ENCODE data around the gene SOBP.

SOBP gene

GRCh38 chr6:107523054-107523791 lies 33.3 kb downstream of the SOBP start:
- DNase-seq: no peak

- DNase-seq: no peak
These were observed 33.9 kb downstream of the SOBP start for GRCh38 chr6:107523794-107524193.

- no peak for DNase-seq
These were observed 34.7 kb downstream of the SOBP start for GRCh38 chr6:107524626-107525025.

- no peak for DNase-seq
These were observed 42.0 kb downstream of the SOBP start for GRCh38 chr6:107531868-107532267.

GRCh38 chr6:107532706-107533105 lies 42.8 kb downstream of the SOBP start:
- DNase-seq: no peak

GRCh38 chr6:107533415-107534059 lies 43.6 kb downstream of the SOBP start:
- DNase-seq: no peak

GRCh38 chr6:107534571-107535141 lies 44.7 kb downstream of the SOBP start:
- no peak for DNase-seq

GRCh38 chr6:107535626-107536025 lies 45.7 kb downstream of the SOBP start:
- DNase-seq: no peak

- no peak for DNase-seq
These were observed 46.5 kb downstream of the SOBP start for GRCh38 chr6:107536180-107536961.

GRCh38 chr6:107537559-107537958 lies 47.6 kb downstream of the SOBP start:
- no peak for DNase-seq

- no peak for DNase-seq
These were observed 49.0 kb downstream of the SOBP start for GRCh38 chr6:107538856-107539387.

GRCh38 chr6:107539409-107539808 lies 49.5 kb downstream of the SOBP start:
- no peak for DNase-seq

- no peak for DNase-seq
These were observed 50.0 kb downstream of the SOBP start for GRCh38 chr6:107539849-107540464.

- no peak for DNase-seq
These were observed 50.5 kb downstream of the SOBP start for GRCh38 chr6:107540465-107540857.

- no peak for DNase-seq
These were observed 52.3 kb downstream of the SOBP start for GRCh38 chr6:107542192-107542668.

- DNase-seq: no peak
These were observed 53.2 kb downstream of the SOBP start for GRCh38 chr6:107543088-107543487.

- DNase-seq: no peak
These were observed 53.6 kb downstream of the SOBP start for GRCh38 chr6:107543567-107543966.

GRCh38 chr6:107545763-107546162 lies 55.8 kb downstream of the SOBP start:
- DNase-seq: no peak

- DNase-seq: no peak
These were observed 57.0 kb downstream of the SOBP start for GRCh38 chr6:107546691-107547450.

- no peak for DNase-seq
These were observed 57.5 kb downstream of the SOBP start for GRCh38 chr6:107547451-107547840.

GRCh38 chr6:107550241-107550840 lies 60.4 kb downstream of the SOBP start:
- DNase-seq: no peak

Data from CD4-positive, alpha-beta T cell treated with Interleukin-15 for 1 hour (primary cell).